PC-9 (cell line): ENCODE data around the gene YEATS4. TPM values are rescaled to one million over a fixed set of nuclear protein-coding genes. Genes with fewer than 3 reads are reported as not detected.

Experiments used
- BruUV-seq: library from RNA; stranded (reverse); fragments of 400-500 nt; replicated peaks from 2 replicates; lab custom pipeline; 2021; lab: Mats Ljungman, UMichigan
- CTCF ChIA-PET: fragments of 300-600 bp; sonication (Branson Sonifier 250); formaldehyde crosslinking; loops from one replicate; lab custom pipeline; 2022; ENCODE audit warnings: antibody characterized with exemption; lab: Charles Lee
- POLR2A ChIA-PET: fragments of 300-600 bp; sonication (Branson Sonifier 250); formaldehyde crosslinking; loops from one replicate; lab custom pipeline; 2022; ENCODE audit warnings: antibody characterized with exemption; ENCODE audit not compliant: unreplicated experiment; lab: Charles Lee
- DNase-seq, 2 experiments: peaks; one replicate each; pipeline versions ENCODE4 v3.0.0 to v3.0.0-alpha.2; 2015 to 2022; ENCODE audit warnings: mixed read lengths in 1 of 2
- H2AFZ ChIP-seq: fragments of 200-600 bp; sonication (generic); 2 replicates; pipeline ENCODE4 v1.8.1; 2017; ENCODE audit warnings: antibody characterized with exemption
- H3F3A ChIP-seq: fragments of 200-600 bp; sonication (generic); 2 replicates; pipeline ENCODE4 v1.8.1; 2017; ENCODE audit warnings: antibody characterized with exemption, mild to moderate bottlenecking, low read depth; ENCODE audit not compliant: insufficient read depth
- H3K27ac ChIP-seq: fragments of 200-600 bp; sonication (generic); 2 replicates; pipeline ENCODE4 v1.6.1; 2016; ENCODE audit warnings: mixed run types
- H3K27me3 ChIP-seq: fragments of 200-600 bp; sonication (generic); 2 replicates; pipeline ENCODE4 v1.6.1; 2016; ENCODE audit warnings: low read depth, mixed run types; ENCODE audit not compliant: insufficient read depth
- H3K36me3 ChIP-seq: fragments of 200-600 bp; sonication (generic); 2 replicates; pipeline ENCODE4 v1.6.1; 2016; ENCODE audit warnings: low read depth, mixed run types
- H3K4me1 ChIP-seq: fragments of 200-600 bp; sonication (generic); replicated peaks from 2 replicates; pipeline ENCODE4 v1.6.1; 2016; ENCODE audit warnings: mixed run types; ENCODE audit not compliant: insufficient read depth
- H3K4me2 ChIP-seq: fragments of 200-600 bp; sonication (generic); 2 replicates; pipeline ENCODE4 v1.6.1; 2017; ENCODE audit warnings: mixed run types
- H3K4me3 ChIP-seq: fragments of 200-600 bp; sonication (generic); 2 replicates; pipeline ENCODE4 v1.6.1; 2016; ENCODE audit warnings: mixed run types
- H3K79me2 ChIP-seq: fragments of 200-600 bp; sonication (generic); 2 replicates; pipeline ENCODE4 v1.6.1; 2017; ENCODE audit warnings: low read depth, mixed run types
- H3K9me2 ChIP-seq: fragments of 200-600 bp; sonication (generic); 2 replicates; pipeline ENCODE4 v1.8.1; 2017; ENCODE audit warnings: mild to moderate bottlenecking; ENCODE audit not compliant: insufficient read depth
- H3K9me3 ChIP-seq: fragments of 200-600 bp; sonication (generic); 2 replicates; pipeline ENCODE4 v1.8.1; 2016; ENCODE audit warnings: low read depth; ENCODE audit not compliant: insufficient read depth
- H4K20me1 ChIP-seq: fragments of 200-600 bp; sonication (generic); 2 replicates; pipeline ENCODE4 v1.8.1; 2017; ENCODE audit not compliant: insufficient read depth
- EZH2 ChIP-seq: fragments of 200-600 bp; sonication (generic); IDR thresholded peaks from 2 replicates; pipeline ENCODE4 v1.8.0; 2017; ENCODE audit warnings: antibody characterized with exemption, low read depth
- intact Hi-C: fragments of 100-400 bp; cut with micrococcal nuclease; formaldehyde crosslinking; loops from one replicate; pipeline ENCODE4 v1.10.0; 2022; ENCODE audit not compliant: unreplicated experiment
- total RNA-seq: library from RNA; stranded (reverse); gene quantifications from 2 replicates; pipeline ENCODE4 v1.2.3, GENCODE V29; 2021
- TF ChIP-seq, protein P1 (sequence below): fragments of 200-600 bp; sonication (generic); conservative IDR thresholded peaks from 2 replicates; pipeline ENCODE4 v1.6.1; 2017; ENCODE audit warnings: mixed run types, antibody characterized with exemption, mild to moderate bottlenecking, moderate library complexity

The YEATS4 gene
- total RNA-seq, 1 experiment from 2014 or later = 23.5 TPM

- H3K4me3 ChIP-seq = no peak overlapping the region
- H4K20me1 ChIP-seq = no peaks in the 10 kb centered on the region
- H3K27me3 ChIP-seq = no peaks in the 10 kb centered on the region
- no peak overlapping the region for H3K27ac ChIP-seq
- no peaks in the 10 kb centered on the region for H3K79me2 ChIP-seq
- no peak for DNase-seq
- intact Hi-C loops = no loop called here
- H3K36me3 ChIP-seq = no peaks in the 10 kb centered on the region
- no TSS peak for BruUV-seq
- H3K9me2 ChIP-seq = no peaks in the 10 kb centered on the region; the same call in 1 of the 2 replicates
- TF ChIP-seq, protein P1, sequence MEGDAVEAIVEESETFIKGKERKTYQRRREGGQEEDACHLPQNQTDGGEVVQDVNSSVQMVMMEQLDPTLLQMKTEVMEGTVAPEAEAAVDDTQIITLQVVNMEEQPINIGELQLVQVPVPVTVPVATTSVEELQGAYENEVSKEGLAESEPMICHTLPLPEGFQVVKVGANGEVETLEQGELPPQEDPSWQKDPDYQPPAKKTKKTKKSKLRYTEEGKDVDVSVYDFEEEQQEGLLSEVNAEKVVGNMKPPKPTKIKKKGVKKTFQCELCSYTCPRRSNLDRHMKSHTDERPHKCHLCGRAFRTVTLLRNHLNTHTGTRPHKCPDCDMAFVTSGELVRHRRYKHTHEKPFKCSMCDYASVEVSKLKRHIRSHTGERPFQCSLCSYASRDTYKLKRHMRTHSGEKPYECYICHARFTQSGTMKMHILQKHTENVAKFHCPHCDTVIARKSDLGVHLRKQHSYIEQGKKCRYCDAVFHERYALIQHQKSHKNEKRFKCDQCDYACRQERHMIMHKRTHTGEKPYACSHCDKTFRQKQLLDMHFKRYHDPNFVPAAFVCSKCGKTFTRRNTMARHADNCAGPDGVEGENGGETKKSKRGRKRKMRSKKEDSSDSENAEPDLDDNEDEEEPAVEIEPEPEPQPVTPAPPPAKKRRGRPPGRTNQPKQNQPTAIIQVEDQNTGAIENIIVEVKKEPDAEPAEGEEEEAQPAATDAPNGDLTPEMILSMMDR = no peak
- no peak for TF ChIP-seq EZH2
- no peak overlapping the region for H3K4me2 ChIP-seq
- H3F3A ChIP-seq = no peaks in the 10 kb centered on the region
- no peak overlapping the region for H2AFZ ChIP-seq
- CTCF ChIA-PET = interaction anchor here (0.8 kb wide), 1 partner anchor 677 kb away, joined by 3 read pairs; no protein-coding TSS in a partner anchor
- POLR2A ChIA-PET = no interaction called here
- H3K4me1 ChIP-seq = peaks cover 5% of the 10 kb centered on the region
- no peaks in the 10 kb centered on the region for H3K9me3 ChIP-seq
Measured at GRCh38 chr12:69352904-69353303, 6.6 kb upstream of the YEATS4 start.

DNA sequence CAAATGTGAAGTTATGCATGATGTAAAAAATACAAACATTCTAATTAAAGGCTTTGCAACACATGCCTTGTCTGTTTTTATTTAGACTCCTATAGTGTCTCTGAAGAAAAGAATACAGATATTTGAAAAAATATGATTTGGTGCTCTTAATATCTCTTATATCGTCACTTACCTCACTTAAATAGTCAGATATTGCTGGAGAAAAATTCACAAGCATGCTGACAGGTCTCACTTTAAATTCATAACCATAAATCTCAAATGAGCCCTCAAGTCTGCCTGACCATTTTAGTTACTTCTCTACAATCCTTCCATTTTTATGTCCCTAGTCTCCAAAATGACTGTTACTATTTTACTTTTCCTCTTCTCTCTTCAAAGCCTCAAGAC is 5.4 kb upstream of the YEATS4 start:
- Histone ChIP-seq H3K4me2 (no peak overlapping the region), H3K9me3 (no peaks in the 10 kb centered on the region), H3K79me2 (no peaks in the 10 kb centered on the region), H3F3A (peaks cover 4% of the 10 kb centered on the region; the same call in 1 of the 2 replicates), H2AFZ (no peak overlapping the region), H3K4me3 (no peak overlapping the region), H3K27ac (no peak overlapping the region), H4K20me1 (no peaks in the 10 kb centered on the region), H3K27me3 (no peaks in the 10 kb centered on the region), H3K36me3 (no peaks in the 10 kb centered on the region), H3K9me2 (no peaks in the 10 kb centered on the region; the same call in 1 of the 2 replicates), H3K4me1 (peaks cover 6% of the 10 kb centered on the region)
- ChIA-PET CTCF (no interaction called here), POLR2A (no interaction called here)
- no peak for DNase-seq
- intact Hi-C loops = no loop called here
- BruUV-seq = no TSS peak
- no peak for TF ChIP-seq EZH2
- TF ChIP-seq, protein P1 = no peak

DNA sequence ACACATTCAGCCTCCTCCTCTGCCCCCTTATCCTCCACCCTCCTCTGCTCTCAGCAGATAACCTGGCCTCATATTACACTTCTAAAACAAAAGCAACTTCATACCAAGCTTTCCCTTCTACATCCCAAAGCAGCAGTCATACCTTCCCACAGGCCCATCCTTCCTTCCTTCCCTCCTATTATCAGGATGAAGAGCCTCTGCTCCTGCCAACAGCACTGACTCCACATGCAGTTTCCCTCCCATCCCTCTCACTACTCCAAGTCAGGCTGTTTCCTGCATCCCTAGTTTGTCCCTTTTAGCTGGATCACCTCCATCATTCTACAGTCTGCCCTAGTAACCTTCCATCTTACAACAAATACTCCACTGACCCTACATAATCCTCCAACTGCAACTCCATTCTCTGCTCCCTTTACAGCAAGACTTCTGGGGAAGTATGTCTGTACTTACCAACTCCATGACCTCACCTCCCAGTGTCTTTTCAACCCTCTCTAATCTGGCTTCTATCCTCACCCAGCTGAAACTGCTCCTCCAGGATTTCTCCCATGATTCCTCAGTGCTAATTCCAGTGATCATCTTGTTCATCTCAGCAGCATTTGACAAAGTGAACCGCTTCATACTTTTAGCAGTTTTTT is 4.9 kb upstream of the YEATS4 start:
- Histone ChIP-seq H3K79me2 (no peaks in the 10 kb centered on the region), H3K27ac (no peak overlapping the region), H3K4me1 (peaks cover 8% of the 10 kb centered on the region), H4K20me1 (no peaks in the 10 kb centered on the region), H3F3A (peaks cover 5% of the 10 kb centered on the region; the same call in 1 of the 2 replicates), H3K36me3 (no peaks in the 10 kb centered on the region), H3K9me2 (no peaks in the 10 kb centered on the region; the same call in 1 of the 2 replicates), H3K9me3 (no peaks in the 10 kb centered on the region), H3K27me3 (no peaks in the 10 kb centered on the region), H3K4me2 (no peak overlapping the region), H2AFZ (no peak overlapping the region), H3K4me3 (no peak overlapping the region)
- ChIA-PET CTCF (no interaction called here), POLR2A (no interaction called here)
- no peak for TF ChIP-seq EZH2
- TF ChIP-seq, protein P1 = no peak
- BruUV-seq = no TSS peak
- no peak for DNase-seq
- intact Hi-C loops = loop anchor here (5.0 kb wide), 1 partner anchor 523 kb away; no protein-coding TSS in a partner anchor
